Stimulated activated CD4-positive, alpha-beta T cell treated with anti-CD3 and anti-CD28 coated beads, Interleukin-15, amount 100 ng/mL, for 1 hour (primary cell): Measurements from ENCODE around the gene TP53BP1.
"Not testable (repeated sequence)": the region's sequence is repeated elsewhere in the genome, so short reads cannot be mapped to it uniquely, and the experiment has no call there.

ENCODE experiments used
- DNase-seq, 2 donors: peaks; one replicate each; pipeline ENCODE4 v3.0.0-alpha.2; 2020; ENCODE audit warnings: low read depth in 1 of 2, low spot score in 1 of 2

TP53BP1 gene

DNA sequence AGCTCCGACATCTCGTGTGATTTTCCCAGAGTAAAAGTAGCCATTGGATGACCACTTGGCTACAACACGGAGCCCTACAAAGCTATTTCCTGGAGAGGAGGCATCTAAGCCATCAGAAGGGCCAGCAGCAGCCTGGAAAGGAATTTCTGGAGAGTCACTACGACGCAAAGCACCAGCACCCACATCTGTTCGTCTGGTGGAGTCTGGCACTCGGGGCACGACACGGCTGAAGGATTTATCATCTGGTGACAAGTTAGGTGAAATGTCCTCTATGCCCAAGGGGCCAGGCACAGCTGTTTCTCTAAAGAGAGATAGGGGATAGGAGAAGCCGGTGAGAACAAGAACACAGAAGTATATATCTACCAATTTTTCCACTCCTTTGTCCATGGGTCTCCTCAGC lies 72.5 kb downstream of the TP53BP1 start:
- no peak for DNase-seq

DNA sequence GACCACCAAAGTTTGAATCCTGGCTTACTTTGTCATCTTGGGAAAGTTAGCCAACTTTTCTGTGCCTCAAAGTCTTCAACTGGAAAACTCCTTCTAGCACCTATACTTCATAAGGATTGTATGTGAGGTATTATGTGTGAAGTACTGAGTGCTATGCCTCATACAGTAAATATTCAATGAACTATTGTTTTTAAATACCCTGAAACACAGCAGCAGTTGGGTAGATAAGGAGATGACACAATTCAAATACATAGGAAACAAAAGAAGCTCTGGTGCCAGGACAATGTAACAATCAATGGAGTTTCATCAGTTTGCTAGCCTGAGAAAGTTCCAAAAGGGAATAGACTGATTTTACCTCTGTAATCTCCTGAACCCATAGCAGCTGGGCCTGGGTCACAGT lies 78.8 kb downstream of the TP53BP1 start:
- DNase-seq = no peak

DNA sequence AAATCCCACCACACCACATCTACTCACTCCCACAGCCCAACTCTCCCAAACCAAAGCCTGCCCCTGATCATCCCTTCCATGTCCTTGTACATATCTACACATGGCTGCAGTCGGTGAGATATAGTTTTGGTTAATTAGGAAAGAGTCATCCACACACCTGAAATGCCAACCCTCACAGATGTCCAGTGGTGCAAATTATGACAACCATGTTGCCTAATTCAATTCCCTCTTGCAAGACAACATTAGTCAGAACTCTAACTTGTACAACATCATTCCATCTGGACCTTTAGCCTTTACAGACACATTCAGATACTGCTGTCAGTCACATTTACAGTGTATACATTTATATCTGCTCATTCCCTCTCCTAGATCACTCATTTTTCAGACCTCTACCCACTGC lies 80.9 kb downstream of the TP53BP1 start:
- no peak for DNase-seq

DNA sequence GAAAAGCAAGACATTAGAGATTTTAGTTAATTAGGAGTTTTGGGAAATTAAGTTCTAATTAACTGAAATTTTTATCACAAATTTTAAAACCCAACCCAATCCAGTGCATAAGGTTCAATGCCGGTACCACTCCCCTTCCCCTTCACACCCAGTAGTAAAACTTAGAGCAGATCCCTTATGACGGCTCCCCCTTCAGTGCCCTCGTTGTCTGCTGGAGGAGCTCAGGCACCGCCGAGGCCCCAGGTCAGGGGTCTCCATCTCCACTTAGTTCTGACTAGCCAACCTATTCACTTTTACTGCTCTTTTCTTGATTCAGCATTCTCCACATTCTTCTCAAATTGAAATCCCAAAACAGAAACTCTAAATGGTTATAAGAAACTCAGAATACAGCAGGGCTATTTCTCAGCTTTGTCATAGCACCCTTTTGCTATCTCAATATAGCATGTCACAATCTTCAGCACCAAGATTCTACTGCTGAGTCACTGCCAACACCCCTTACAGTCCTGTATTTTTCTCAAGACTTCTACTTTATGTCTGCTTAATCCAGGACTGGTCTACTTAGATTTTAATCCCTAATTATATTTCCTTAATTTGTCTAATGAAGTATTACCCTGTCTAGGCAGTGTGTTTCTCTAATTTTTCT lies 82.3 kb downstream of the TP53BP1 start:
- no peak for DNase-seq

DNA sequence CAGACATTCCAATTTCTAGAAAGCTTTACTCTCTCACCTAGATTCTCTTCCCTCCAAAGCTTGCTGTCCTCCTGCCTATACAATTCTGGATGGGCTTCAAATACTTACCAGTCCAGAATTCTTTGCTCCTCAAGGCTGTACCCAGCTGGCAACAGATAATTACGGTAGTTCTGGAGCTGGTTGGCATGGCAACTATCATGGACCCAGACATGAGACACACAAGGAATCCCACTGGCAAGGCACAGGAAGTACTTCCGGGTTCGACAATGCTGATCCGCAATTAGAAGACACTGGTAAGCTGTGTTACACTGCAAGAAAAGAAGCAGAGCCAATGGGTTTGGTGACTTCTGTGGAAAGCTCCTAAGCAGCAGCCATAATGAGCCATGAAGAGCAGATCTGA lies 84.2 kb downstream of the TP53BP1 start:
- DNase-seq = no peak

DNA sequence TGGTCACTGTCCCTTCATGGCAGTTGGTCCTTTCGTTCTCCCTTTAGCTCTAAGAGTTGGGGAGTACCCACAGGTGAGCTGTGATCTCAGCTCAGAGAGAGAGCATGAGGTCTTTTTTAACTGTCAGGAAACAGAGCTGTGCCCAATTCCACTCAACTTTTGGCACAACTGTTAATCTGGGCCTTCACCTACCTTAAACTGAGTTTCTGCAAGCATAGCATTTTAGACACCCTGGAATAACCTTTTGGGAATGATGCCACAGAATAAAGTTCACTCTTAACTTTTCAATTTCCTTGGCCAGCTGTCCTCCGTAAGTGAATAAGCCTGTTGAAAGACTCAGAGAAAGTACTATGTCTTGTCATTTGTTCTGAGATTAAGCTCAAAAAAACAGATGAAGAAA lies 86.1 kb downstream of the TP53BP1 start:
- DNase-seq = no peak

DNA sequence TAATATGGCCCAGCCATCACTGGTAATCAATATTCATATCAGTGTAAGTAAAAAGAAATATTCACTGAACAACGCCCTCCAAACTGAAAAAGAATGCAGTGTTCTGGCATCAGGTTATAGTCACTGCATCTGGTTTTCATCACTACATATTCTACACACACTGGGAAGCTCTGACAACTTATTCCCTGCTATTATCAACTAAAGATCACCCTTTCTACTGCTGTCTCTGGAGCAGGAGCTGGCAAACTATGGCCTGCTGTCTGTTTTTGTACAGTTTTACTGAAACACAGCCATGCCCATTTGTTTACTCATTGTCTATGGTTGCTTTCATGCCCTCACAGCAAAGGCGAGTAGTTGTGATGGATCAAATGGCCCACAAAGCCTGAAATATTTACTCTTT lies 86.8 kb downstream of the TP53BP1 start:
- no peak for DNase-seq

DNA sequence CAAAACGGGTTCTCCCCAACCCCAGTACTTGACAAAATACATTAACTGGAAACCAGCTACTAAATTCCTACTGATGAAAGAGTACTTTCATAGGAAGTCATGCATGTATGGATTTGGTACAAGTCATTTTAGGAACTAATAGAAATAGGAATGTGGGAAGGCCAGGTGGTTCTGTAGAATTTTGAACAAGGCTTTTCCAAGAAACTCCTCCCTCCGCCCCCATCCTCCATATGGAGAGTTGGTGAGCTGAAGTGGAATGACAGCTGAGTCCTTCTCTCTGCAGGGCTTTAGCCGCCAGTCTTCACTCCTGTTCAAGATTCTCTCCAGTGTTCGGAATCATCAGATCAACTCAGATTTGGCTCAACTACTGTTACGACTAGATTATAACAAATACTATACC lies 88.8 kb downstream of the TP53BP1 start:
- DNase-seq = no peak

DNA sequence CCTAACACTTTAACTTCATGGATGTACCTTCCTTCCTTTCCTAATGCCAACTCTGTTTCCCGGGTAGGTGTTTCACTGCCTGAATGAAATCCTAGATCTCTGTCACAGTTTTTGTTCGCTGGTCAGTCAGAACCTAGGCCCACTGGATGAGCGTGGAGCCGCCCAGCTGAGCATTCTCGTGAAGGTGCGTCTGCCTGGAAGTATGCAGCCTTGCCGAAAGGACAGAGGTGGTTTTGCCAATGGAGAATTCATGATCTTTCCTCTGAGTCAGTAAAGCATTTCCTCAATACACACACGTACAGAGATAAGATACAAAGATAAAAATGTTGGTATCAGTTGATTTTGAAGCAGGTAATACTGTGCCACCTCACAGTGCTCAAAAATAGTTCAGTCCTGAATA lies 89.3 kb downstream of the TP53BP1 start:
- DNase-seq = no peak

DNA sequence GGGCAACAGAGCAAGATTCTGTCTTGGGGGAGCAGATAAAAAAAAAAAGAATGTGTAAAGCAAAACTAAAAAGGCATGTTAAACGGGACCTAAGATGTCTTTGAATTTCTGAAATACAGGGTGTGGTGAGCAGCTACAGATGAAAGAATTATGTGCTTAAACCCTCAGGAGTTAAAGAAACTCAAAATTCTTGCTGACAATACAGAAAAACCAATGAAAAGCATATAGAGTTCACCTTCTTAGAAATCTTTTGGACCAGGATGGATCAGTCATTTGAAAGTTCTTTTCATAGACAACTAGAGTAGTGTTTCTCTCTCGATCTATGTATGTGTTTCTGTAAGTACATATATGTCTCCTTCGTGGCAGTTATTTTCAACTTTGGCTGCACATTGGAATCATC lies 90.7 kb downstream of the TP53BP1 start:
- no peak for DNase-seq

DNA sequence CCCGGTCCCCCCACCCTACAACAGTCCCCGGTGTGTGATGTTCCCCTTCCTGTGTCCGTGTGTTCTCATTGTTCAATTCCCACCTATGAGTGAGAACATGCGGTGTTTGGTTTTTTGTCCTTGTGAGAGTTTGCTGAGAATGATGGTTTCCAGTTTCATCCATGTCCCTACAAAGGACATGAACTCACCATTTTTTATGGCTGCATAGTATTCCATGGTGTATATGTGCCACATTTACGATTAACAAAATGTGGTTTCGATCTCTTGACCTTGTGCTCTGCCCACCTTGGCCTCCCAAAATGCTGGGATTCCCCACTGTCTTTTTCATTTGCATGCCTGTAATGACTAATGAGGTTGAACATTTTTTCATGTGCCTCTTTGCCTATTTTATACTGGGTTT lies 99.4 kb downstream of the TP53BP1 start:
- not testable (repeated sequence) for DNase-seq

DNA sequence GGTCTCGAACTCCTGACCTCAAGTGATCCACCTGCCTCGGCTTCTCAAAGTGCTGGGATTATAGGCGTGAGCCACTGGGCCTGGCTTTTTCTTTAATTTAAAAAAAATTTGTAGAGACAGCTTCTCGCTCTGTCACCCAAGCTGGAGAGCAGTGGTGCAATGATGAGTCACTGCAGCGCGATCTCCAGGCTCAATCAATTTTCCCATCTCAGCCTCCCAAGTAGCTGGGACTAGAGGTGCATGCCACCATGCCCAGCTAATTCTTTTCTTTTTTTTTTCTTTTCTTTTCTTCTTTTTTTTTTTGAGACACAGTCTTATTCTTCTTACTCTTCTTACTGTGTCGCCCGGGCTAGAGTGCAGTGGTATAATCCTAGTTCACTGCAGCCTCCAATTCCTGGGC lies 102.2 kb downstream of the TP53BP1 start:
- DNase-seq = no peak

DNA sequence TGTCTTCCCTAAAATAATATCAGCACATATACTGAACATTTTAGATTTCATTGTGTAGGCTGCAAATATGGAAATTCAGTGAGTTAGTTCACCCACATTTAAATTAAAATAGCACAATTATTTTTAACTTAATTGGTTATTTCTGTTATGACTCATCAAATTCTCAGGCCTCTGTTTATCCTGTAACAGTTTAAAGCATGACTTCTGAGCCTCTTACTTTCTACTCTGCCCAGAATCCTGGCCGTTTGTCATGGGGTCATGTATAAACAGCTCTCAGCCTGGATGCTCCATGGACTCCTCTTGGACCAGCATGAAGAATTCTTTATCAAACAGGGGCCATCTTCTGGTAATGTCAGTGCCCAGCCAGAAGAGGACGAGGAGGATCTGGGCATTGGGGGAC lies 109.9 kb downstream of the TP53BP1 start:
- no peak for DNase-seq

DNA sequence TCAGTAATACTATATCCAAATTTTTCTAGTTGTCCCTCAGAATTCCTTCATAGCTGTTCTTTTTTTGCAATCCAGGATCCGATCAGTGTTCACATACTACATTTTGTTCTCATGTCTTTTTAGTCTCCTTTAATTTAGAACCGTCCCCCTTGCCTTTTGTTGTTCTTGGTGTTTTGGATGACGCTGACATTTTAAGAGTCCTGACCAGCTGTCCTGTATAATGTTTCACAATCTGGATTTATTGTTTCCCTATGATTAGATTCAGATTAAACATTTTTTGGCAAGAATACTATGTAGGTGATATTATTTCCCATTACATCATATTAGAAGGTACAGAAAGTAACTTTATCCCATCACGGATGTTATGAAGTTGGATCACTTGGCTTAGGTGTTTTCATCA lies 110.6 kb downstream of the TP53BP1 start:
- DNase-seq = no peak

DNA sequence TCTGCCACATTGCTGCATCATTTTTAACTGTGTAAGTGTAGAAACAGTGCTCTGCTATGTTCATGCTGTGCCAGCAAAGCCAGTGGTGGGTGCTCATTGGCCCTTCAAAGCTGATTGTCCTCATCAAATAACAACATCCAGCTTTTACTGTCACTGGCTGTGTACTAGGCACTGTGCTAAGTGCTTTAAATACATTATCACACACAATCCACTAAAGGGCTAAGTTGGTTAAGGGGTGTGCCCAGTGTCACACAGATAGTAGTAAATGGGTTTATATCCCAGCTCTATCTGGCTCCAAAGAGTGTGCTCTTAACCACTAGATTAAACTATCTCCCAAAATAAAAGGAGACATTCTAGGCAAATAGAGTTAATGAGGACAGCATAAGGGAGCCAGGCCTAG lies 114.4 kb downstream of the TP53BP1 start:
- DNase-seq = no peak

DNA sequence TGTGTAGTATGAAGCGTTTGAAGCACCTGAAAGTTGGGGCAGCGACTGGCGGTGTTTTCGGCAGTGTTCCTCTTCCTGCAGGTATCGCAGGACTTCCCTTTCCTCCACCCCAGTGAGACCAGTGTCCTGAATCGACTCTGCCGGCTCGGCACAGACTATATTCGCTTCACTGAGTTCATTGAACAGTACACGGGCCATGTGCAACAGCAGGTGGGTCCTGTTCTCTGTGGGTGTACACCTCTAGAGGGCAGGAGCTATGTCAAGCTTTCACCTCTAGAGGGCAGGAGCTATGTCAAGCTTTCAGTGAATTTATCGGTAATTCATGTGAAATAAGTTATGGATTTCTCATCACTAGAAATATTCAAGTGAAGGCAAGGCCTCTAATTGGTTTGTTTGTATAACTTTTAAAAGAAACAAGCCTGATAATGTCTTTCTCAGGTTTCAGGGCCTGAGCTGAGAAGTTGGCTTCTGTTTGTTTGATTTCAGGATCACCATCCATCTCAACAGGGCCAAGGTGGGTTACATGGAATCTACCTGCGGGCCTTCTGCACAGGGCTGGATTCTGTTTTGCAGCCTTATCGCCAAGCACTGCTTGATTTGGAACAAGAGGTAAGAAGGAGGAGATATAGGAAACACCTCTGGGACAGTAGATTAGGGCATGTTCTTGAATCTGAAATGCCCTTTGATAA lies 116.8 kb downstream of the TP53BP1 start:
- peak in 1 of 2 donors; percentile 6 for DNase-seq

DNA sequence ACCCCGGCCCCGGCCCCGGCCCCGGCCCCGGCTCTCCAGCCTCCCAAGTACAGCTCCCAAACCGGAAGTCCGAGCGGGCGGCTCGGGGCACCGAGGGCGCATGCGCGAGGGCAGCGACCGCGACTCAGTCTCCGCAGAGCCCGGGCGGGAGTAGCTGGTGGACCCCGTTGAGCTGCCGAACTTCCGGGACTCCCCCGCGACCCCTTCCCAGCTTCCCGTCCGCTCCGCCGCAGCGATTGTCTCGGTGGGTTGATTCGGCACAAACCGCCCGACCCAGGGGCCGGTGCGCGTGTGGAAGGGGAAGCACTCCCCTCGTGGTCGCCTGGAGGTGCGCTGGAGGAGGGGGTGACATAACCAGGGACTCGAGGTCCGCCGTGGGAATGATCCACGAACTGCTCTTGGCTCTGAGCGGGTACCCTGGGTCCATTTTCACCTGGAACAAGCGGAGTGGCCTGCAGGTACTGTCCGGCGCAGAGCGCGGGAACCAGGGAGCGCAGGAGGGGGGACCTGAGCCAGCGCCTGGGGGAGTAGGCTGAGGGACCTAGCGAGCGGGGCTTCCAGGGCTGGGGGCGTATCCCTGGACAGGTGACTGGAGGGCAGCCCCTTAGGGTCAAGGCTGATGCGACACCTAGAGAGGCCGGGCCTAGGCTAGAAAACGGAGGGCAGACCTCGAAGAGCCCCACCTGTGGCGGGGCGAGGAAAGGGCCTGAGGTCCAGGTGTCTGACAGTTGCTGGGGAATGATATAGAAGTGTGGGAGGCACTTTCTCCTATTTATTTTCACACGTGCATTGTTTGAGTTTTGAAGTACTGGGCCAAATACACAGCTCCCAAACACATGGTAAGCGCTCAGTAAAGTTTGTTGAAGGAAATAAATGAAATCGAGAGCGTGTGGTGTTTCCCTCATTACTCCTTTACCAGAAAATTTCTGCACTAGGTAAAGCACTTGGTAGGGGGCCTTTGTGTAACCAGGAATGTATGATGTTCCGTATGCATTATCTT lies 121.7 kb downstream of the TP53BP1 start, which contains the start of the genes TUBGCP4 and ZSCAN29:
Gene TUBGCP4, plus strand, starts transcription at position 127 of the 1,000 bp plus-strand sequence. Its CDS starts 254 bp downstream, at position 381.
Gene ZSCAN29, minus strand, starts transcription at position 69 of the 1,000 bp plus-strand sequence. CDS start 1,130 bp downstream, outside the sequence.
- DNase-seq = peak; percentile 55 to 66

DNA sequence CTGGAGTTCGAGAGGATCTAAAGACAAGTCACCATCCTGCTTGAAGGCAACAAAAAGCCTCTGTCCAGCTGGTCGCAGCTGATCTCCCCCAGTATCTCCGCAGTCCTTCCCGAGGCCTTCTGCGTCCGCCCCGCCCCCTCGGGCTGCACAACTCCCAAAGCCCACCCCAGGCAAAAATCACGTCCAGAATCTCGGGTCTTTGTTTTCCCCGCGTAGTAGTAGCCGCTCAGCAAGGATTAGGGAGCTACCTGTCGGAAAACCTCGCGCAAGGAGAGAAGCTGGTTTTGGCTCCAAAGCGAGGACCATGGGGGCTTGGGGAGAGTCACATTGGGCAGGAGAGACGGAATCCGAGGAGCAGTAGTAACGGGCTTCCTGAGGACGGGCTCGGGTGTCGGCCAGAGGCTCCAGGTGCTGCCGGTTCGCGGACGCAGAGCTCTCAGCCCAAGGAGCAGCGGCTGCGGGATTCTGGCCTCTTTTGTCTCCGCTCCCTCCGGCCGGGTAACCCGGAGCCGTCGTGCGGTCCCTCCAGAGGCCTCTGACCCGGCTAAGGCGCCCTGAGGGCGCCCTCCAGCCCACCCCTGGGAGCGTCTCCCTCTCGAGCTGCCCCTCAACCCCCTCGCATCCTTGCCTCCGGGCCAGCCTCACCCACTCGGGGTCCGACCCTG lies 122.5 kb downstream of the TP53BP1 start:
- DNase-seq = peak in 1 of 2 donors; percentile 6

DNA sequence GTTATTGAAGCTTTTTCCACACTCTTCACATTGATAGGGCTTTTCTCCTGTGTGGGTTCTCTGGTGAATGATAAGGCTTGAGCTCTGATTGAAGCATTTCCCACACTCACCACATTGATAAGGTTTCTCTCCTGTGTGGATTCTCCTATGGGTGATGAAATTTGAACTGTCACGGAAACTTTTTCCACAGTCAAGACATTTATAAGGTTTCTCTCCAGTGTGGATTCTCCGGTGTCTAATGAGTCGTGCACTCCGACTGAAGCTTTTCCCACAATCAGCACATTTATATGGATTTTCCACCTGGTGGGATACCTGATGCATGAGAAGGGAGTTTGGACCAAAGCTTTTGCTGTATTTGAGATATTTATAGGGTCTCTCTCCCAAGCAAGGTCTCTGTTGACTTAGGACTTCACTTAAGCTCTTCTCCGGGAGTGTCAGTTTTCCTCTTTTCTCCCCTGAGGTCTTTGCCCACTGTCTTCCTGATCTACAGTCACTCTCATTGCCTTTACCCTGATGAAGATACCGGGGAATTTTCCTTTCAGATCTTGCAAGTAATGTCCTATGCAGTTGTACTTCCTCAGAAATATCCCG lies 131.5 kb downstream of the TP53BP1 start:
- DNase-seq = no peak

DNA sequence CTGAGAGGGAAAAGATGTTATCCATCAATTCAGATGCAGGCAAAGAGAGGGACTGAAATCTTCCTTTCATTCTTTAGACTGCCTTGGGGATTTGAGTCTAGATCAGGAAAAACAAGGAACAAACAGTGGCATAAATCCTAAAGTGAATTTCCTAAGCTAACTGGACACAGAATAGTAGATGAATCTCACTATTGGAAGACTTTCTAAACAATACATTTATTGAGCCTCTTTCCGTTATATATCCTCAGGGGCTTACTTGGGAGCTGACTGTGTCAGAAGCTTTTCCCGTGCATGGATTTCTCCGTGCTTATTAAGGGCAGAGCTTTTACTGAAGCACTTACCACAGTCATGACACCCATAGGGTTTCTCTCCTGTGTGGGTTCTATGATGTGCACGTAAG lies 132.1 kb downstream of the TP53BP1 start:
- DNase-seq = no peak
